C1 segment of cervical spinal cord (tissue), 14 donors: Measurements from ENCODE around the gene IGHMBP2.
"Not testable (repeated sequence)": the region's sequence is repeated elsewhere in the genome, so short reads cannot be mapped to it uniquely, and the experiment has no call there.

Experiments
- DNase-seq, 14 donors: peaks; one replicate each; lab custom pipeline; 2025; lab: John Stamatoyannopoulos, UW

IGHMBP2 gene

DNA sequence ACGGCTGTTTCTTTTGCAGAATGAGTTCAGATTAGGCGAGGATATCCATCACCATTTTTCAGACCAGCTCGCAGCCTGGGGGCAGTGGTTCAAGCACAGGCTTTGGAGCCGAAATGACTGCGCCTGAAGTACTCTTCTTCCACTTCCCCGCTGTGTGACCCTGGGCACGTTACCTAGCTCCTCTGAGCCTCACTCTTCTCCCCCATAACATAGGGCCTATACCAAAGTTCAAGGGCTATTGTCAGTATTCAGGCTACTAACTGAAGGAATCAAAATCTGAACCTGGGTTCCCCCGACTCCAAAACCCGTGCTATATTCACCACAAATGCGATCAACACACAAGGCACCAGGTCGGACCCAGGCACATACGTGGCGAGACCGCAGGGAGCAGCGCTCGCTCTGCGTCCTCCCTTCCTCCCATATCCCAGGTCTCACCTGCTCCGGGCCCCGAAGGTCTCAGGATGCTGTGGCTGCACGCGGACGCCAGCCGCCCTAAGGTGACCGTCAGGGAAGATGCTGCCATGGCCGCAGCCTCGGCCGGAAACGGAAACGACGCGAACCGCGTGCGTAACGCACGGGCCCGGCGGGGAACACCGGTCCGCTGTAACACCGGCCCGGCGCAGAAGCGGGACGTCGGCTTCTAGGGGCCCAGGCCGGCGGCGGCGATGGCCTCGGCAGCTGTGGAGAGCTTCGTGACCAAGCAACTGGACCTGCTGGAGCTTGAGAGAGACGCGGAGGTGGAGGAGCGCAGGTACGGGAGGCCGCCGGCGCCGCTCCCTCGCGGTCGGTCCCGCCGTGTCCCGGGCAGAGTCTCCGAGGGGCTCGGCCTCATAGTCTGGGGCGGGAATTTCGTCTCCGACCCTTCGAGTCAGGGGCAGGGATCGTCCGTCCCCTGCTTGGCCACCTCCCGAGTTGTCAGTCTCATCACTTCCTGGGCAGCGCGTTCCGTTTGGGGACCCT lies at the start of gene IGHMBP2, which contains the start of gene MRPL21:
TSS of gene IGHMBP2 (plus strand) at position 604 of the 960 bp plus-strand sequence. CDS start at position 666, 62 bp downstream.
TSS of gene MRPL21 (minus strand) at position 545 of the 960 bp plus-strand sequence. CDS start at position 523, 22 bp downstream.
- DNase-seq: peak in 13 of 14 donors; percentile 57 to 85 (median 76)

DNA sequence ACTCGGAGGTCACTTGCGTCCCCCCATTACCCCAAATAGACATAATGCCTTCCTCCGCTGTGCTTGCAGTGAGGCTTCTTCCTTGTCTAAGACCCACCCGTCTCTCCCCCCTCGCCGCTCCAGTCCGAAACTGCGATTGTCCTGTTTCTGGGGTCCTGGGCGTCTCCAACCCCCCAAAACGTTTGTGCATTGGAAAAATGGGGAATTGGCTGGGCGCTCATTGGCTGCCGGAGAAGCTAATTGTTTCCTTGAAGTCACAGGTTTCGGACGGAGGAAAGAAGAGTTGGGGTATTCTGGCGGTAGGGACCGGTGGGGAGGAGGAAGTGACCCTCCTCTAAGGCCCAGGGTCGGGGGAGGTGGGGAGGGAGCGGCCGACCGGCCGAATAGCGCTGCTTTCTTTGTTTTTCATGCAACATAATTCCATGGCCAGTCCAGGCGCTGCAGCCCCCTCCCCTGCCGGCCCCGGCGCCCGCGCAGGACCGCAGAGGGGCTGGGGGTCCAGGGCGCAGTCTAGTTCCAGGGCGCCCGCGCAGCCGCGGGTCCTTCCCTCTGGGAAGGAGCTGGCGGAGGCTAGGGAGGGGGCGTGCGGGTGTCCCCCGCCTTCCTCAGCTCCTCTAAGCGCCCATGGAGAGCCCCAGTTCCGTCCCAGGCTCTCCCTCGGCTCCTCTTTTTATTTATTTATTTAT lies 49.3 kb upstream of the IGHMBP2 start:
- DNase-seq: no peak

DNA sequence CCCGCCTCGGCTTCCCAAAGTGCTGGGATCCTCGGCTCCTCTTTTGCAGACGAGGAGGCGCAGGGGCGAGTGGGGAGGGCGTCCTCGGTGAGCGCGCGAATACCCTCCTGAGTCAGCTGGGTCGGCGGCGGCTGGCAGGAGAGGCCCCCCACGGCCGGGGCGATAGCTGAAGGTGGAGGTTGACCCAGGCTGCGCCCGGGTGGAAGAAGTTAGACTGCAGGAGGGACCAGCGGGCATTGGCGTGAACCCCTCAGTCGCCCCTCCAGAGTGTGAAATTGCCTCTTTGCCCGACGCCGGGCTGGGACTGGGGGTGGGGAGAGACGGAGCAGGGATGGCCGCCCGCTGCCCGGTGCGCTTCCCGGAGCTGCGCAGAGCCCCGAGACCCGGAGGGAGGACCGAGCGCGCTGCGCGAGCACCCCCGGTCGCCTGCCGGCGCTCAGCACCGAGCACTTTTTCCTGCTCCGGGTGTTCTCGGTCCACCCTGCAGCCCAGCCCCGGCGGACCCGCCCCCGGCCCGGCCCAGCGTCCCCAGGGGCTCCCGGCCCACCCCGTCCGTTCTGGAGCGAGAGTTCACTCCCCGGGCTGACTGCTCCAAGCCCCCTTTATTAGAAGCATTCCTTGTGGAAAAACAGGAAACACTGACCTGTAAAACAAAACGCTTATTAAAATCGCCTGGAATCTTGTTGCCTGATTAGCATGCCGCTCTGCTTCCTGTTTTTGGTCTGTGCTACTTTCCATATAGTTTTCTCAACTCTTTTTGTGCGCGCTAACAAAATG lies 48.3 kb upstream of the IGHMBP2 start:
- peak in 3 of 14 donors; percentile 12 to 21 (median 12) for DNase-seq

DNA sequence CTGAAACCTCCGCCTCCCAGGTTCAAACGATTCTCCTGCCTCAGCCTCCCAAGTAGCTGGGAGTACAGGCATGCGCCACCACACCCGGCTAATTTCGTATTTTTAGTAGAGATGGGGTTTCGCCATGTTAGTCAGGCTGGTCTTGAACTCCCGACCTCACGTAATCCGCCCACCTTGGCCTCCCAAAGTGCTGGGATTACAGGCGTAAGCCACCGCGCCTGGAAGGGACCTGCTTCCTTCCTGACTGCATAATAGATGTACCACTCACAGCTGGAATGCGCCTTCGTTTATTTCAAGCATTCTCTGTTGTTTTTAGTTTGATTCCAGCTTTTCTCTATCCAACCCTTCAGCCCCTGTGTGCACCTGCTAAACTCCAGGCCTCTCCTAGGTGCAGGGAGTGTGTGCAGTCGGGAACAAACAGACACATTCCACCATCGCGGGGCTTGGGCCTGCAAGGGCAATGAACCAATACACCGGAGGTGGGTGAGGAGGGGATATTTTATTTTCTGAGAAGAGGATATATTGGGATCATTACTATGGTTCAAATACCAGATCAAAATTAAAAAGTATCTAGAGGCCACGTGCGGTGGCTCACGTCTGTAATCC lies 47.2 kb upstream of the IGHMBP2 start:
- DNase-seq: not testable (repeated sequence)

DNA sequence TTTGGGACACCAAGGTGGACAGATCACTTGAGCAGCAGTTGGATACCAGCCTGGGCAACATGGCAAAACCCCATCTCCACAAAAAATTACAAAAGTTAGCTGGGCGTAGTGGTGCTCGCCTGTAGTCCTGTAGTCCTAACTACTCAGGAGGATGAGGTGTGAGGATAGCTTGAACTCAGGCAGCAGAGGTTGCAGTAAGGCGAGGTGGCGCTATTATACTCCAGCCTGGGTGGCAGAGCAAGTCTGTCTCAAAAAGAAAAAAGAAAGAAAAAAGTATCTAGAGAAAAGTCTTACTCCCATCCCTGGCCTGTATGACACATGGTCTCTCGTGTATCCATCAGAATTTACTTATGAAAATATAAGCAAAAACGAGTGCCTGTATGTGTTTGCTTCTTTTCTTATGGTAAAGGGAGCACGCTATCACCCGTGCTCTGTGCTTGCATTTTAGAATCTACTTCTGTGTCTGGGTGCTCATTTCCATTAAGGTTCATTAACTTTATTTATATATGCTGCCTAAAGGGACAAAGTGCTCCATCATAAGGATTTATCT lies 46.6 kb upstream of the IGHMBP2 start:
- no peak for DNase-seq

DNA sequence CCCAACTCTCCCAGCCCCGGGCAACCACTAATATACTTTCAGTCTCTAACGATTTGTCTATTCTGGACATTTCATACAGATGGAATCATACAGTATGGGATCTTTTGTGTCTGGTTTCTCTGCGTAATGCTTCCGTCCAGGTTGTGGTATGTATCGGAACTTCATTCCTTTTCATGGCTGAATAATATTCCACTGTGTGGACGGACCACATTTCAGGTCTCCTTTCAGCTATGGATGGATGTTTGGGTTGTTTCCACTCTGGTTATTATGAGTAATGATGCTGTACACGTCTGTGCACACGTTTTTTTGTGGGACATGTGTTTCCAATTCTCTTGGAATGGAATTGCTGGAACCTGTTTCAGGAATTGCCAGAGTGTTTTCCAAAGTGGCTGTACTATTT lies 44.6 kb upstream of the IGHMBP2 start:
- DNase-seq: no peak

DNA sequence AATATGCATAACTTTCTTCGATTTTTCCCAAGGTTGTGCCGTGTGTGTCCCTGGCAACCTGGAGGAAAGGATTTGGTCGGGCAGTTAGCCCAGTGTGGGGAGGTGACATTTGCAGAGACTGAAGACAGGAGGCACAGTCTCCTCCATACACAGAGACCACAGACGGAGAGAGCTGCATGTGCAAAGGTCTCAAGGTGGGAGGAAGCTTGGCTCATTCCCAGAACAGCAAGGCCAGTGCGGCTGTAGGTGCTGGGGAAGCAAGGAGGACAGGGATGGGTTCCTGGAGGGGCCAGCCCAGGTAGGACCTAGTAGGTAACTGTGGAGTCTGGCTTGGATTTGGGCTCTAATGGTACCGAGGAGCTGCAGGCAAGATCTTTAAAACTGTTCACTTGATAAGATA lies 41.3 kb upstream of the IGHMBP2 start:
- DNase-seq: no peak

DNA sequence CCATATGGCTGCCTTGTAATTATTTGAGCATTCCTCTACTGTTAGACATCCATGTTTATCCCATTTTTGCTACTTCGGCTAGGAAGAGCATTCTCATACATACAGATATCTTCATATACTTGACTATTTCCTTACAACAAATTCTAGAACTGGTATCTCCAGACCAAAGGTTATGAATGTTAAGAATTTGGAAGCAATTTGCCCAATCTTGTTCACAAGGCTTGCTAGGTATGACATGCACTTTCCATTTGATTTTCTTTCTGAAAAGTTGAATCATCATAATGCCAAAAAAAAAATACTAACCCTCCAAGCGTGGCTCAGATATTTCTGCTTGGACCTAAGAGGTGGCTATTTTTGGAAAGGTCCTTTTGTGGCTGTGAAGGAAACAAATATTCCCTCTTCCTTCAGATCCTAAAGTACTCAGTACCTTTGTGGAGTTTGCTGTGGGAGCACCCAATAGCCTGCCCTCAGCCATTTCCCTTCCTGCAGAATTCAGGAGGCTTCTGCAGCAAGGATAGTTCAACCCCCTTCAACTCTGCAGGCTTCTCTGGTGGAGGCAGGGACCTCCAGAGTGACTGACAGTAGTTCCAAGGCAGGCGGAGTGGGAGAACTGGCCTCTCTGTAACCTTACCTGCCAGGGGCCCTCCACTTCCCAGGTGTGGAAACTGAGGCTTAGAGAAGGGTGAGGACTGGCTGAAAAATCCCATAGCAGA lies 40.0 kb upstream of the IGHMBP2 start:
- no peak for DNase-seq

DNA sequence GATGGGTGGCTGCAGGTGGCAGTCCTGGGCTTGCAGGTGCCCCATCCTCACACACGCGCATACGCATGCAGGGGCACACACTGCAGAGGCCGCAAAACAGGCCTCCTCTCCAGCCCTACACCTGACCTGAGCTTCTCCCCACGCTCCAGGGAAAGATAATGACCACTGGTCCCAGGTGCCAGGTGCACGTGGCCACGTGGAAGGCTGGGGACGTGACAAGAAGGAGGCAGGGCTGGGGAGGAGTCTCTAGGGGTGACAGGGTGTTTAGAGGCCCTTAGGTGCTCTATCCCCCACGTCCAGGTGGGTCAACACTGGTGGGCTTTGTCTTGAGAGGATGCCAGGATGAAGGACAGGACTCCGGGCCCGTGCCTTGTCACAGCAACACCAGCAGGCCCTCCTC lies 38.5 kb upstream of the IGHMBP2 start:
- no peak for DNase-seq

DNA sequence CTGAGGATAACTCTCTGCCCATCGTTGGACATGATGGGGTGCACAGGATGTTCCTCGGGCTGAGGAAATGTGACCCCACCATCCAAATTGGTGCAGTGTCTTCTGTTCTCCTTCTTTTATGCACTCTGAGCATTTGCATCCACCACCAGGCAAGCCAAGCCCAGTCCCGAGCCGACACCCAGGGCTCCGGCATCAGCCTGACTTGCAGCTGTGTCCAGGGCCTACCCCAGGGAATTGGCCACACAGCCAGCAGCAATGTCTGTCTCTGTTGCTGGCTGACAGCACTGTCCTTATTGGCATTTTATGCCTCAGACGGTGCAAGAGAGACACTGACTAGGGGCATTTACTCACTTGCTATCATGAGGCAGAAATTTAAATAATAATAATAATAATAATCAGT lies 36.6 kb upstream of the IGHMBP2 start:
- no peak for DNase-seq

DNA sequence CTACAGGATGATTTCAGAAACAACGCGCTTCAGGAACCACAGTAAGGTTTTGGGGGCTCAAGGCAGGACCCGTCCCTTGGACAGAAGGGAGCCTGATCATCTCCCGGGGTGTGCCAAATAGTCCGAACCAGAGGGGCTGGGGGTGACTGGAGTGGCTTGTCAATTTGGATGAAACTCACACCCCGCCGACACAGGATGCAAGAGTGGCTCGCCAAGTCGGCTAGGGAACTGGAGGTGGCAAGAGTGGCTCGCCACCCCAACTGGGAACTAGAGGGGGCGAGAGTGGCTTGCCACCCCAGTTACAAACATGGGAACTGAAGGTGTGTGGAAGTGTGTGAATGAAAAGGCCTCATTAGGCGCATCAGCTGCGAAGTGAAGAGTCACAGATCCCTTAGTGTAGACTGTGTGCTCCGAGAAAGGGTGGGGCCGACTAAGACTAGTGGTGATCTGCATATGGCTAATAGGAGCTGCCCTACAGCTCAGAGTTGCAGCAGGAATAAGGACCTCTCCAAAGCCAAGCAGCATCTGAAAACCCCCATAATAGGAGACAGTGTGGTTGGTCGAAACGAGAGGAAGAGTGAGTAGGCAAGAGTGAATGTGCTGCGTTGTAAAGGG lies 35.4 kb upstream of the IGHMBP2 start:
- DNase-seq: no peak

DNA sequence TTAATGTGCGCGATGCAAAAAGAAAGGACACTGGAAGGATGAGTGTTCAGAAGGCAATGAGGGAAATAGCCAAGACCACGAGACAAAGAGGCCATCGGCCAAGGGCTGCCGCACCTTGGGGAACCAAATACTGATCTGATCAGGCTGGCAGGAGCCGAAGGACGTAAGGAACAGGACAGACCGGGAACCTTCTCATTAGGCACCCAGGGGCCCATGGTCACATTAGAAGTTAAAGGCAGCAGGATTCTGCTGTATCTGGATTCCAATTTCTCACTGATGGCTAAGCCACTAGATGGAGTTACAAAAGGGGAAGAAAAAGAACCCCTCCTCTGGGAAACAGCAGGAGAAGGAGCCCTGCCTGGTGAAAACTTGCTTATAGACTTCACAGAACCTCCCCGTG lies 33.2 kb upstream of the IGHMBP2 start:
- no peak for DNase-seq

DNA sequence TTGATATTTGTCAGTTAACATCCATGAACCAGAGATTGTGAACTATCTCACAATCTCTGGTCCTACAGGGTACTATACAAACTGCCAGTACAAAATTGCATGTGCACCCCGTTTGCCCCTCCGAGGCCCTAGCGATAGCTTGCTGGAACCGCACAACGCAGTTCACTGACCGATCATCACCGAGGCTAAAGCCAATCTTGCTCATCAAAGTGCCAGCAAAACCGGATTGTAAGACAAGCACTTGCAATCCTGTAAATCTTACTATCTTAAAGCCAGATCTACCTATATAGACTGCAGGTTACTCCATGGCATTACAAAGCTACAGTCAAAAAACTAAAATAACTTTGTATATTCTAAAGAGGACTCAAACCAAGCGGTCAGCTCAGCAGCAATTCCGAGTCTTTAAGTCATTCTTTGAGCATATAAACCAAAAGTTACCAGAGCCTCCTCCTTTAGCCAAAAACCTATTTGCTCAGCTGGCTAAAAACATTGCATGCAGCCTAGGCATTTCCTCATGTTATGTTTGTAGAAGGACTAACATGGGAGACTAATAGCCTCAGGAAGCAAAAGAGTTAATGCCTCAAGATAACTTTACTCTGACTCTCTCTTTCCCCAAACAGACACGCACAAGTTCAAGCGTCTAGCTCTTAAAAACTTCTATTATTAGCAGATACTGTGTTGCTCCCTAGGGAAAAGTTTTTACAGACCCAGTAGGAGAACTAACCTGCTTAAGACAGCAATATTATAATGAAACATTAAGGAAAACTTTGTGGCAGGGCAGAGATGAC lies 31.3 kb upstream of the IGHMBP2 start:
- no peak for DNase-seq

DNA sequence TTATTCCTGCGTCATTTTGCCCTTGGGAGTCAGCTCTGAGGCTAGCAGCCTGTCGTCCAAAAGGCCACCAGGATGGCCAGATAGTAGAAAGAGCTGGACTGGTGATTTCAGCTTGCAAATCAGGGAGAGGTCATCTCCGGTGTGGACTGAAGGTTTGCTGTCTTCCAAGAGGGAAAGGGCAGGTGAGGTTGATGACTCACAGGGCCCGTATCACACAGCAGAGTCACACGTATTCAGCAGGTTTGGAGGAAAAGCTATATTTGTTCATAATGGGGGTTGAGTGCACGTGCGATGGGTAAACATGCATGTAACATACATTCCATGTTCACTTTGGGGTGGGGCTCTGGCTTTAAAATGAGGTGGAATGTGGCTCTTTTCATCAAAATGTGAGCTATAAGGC lies 25.7 kb upstream of the IGHMBP2 start:
- DNase-seq: no peak

DNA sequence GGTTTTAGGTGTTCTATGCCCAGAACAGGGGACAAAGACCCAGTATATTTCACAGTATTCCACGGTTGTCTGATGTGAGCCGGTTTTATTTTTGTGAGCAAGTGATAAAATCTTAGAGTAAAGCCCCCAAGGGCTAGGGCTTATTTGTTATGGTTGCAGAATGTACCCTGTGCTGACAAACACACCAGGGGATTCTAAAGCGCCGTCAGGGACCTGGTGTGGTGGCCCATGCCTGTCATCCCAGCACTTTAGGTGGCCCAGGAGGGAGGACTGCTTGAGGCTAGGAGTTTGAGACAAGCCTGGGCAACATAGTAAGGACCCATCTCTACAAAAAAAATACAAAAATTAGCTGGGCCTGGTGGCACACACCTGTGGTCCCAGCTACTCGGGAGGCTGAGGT lies 22.8 kb upstream of the IGHMBP2 start:
- DNase-seq: no peak

DNA sequence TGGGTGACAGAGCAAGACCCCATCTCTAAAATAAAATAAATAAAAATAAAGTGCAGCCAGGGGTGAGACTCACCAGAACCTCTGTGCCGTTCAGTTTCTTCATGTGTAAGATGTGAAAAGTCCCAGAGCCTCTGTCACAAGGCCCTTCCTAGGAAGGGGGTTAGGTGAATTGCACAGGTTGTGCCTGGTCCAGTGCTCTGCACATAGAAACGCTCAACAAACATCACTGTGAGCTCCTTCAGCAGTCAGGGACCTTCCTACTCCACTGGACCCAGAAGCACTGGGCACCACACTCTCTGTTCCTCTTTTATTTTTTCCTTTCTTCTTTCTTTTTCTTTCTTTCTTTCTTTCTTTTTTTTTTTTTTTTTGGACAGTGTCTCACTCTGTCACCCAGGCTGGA lies 22.4 kb upstream of the IGHMBP2 start:
- DNase-seq: no peak

DNA sequence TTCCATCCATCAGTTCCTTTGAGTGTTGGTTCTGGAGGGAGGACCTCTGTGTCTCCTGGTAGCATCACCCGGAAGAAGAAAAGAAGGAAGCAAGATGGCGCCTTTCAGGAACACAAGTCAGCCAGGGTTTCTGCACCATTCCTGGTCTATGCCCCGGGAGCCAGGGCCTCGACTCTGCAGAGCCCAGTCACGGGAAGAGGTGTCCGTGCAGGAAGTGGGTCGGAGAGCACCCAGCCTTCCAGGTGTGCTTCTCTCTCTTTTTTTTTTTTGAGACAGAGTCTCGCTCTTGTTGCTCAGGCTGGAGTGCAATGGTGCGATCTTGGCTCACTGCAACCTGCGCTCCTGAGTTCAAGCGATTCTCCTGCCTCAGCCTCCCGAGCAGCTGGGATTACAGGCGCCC lies 21.3 kb upstream of the IGHMBP2 start:
- no peak for DNase-seq

DNA sequence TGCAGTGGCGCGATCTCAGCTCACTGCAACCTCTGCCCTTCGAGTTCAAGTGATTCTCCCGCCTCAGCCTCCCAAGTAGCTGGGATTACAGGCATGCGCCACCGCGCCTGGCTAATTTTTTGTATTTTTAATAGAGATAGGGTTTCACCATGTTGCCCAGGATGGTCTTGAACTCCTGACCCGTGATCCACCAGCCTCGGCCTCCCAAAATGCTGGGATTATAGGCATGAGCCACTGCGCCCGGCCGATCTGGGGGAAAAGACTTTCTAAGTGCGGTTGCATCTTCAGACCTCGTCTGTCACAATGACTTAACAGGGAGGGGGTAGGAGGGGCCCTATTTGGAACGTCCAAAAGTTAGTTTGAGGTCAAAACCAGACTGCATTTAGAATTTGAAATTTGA lies 18.9 kb upstream of the IGHMBP2 start:
- not testable (repeated sequence) for DNase-seq

DNA sequence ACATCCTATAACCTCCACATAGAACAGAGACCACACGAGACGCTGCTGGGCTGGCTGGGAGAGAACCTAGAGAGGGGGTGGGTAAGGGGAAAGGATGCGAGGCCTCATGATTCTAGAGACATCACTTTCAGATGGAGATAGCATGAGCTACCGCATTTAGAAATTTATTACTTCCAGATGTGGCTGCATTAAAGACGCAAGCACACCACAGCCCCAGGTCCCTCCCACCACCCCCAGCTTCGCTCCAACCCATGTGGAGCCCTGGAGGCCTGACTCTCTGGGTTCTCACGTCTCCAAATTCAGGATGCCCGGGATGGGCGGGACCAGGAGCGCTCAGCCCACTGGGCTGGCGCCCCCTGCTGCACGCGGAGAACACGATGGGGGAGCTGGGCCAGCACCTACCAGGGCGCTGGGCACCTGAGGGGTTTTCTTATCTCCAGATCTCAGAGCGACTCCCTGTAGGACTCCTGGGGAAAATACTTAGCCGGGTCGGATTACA lies 13.7 kb upstream of the IGHMBP2 start:
- DNase-seq: no peak
